RWPE2 (cell line): ENCODE data around the gene FASLG.

Source experiments
- ATAC-seq: fragments of 200-7000 bp; cut with Tn5 transposase; 3 replicates; pipeline ENCODE4 v1.9.1; 2021; ENCODE audit warnings: low read depth
- DNase-seq: peaks from one replicate; pipeline ENCODE4 v3.0.0-alpha.2; 2020; ENCODE audit warnings: low spot score
- H3K27ac ChIP-seq: fragments of 450-650 bp; 2 replicates; pipeline ENCODE4 v1.5.1; 2017; ENCODE audit warnings: mild to moderate bottlenecking; ENCODE audit not compliant: poor library complexity, severe bottlenecking
- H3K27me3 ChIP-seq: fragments of 250-450 bp; sonication (Bioruptor Pico); 2 replicates; pipeline ENCODE4 v1.5.1; 2021; ENCODE audit warnings: mild to moderate bottlenecking, moderate library complexity; ENCODE audit not compliant: insufficient read depth, poor library complexity, severe bottlenecking
- H3K36me3 ChIP-seq: fragments of 250-450 bp; sonication (Bioruptor Pico); 2 replicates; pipeline ENCODE4 v1.5.1; 2020; ENCODE audit warnings: low read depth, mild to moderate bottlenecking, moderate library complexity
- H3K4me1 ChIP-seq: fragments of 250-450 bp; sonication (Bioruptor Pico); 2 replicates; pipeline ENCODE4 v1.5.1; 2021; ENCODE audit warnings: mild to moderate bottlenecking, moderate library complexity; ENCODE audit not compliant: insufficient read depth, poor library complexity, severe bottlenecking
- H3K4me3 ChIP-seq: fragments of 250-450 bp; sonication (Bioruptor Pico); 2 replicates; pipeline ENCODE4 v1.5.1; 2021; ENCODE audit warnings: mild to moderate bottlenecking, moderate library complexity; ENCODE audit not compliant: severe bottlenecking
- H3K9me3 ChIP-seq: fragments of 250-450 bp; sonication (Bioruptor Pico); 2 replicates; pipeline ENCODE4 v1.5.1; 2021; ENCODE audit warnings: mild to moderate bottlenecking, moderate library complexity; ENCODE audit not compliant: severe bottlenecking
- TF ChIP-seq, protein P1 (sequence below): fragments of 450-650 bp; IDR thresholded peaks from one replicate; pipeline ENCODE4 v1.5.1; 2017; ENCODE audit warnings: mild to moderate bottlenecking, moderate library complexity; ENCODE audit not compliant: poor library complexity, severe bottlenecking

Gene FASLG

DNA sequence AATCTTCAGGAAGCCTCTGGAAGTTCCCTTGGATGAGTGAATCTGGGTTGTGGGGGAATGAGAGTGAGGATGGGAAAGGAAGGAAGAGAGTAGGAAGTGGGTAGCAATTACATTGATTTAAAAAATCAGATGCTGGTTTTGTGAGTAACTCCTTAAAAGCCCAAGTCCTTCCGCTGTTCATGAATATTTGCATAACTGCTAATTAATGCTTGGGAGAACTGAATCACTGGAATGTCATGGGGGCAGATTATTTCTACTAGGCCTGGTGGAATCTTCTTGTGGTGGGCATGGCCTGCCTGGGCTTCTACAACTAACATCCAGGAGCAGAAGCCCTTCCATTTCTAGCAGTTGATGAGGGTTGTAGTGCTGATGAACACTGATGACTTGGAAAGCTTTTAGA lies 52.7 kb downstream of the FASLG start:
- H3K27me3 ChIP-seq: no peaks in the 10 kb centered on the region
- no peaks in the 10 kb centered on the region for H3K36me3 ChIP-seq
- H3K4me3 ChIP-seq: no peak overlapping the region
- DNase-seq: no peak
- TF ChIP-seq, protein P1, sequence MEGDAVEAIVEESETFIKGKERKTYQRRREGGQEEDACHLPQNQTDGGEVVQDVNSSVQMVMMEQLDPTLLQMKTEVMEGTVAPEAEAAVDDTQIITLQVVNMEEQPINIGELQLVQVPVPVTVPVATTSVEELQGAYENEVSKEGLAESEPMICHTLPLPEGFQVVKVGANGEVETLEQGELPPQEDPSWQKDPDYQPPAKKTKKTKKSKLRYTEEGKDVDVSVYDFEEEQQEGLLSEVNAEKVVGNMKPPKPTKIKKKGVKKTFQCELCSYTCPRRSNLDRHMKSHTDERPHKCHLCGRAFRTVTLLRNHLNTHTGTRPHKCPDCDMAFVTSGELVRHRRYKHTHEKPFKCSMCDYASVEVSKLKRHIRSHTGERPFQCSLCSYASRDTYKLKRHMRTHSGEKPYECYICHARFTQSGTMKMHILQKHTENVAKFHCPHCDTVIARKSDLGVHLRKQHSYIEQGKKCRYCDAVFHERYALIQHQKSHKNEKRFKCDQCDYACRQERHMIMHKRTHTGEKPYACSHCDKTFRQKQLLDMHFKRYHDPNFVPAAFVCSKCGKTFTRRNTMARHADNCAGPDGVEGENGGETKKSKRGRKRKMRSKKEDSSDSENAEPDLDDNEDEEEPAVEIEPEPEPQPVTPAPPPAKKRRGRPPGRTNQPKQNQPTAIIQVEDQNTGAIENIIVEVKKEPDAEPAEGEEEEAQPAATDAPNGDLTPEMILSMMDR: no peak
- H3K9me3 ChIP-seq: no peaks in the 10 kb centered on the region
- no peaks in the 10 kb centered on the region for H3K4me1 ChIP-seq
- no peak for ATAC-seq
- H3K27ac ChIP-seq: no peak overlapping the region

DNA sequence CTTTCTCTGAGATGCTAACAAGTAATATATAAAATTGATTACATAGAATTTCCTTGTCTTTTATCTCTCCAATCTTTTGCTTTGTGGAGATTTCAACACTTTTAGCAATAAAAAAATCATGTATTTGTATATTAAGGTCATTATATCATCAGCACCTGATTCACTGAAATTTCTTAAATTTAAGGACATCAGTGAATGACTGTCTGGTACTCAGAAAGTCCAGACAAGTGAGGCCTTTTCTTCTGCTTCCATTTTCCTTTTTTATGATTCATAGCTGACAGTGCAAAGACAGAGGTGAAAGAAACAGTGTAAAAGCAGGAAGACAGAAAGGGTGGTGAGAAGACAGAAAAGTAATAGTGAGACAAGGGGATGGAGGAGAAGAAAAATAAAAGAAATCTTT lies 54.6 kb downstream of the FASLG start:
- TF ChIP-seq, protein P1: no peak
- no peaks in the 10 kb centered on the region for H3K36me3 ChIP-seq
- H3K27ac ChIP-seq: no peak overlapping the region
- H3K9me3 ChIP-seq: no peaks in the 10 kb centered on the region
- DNase-seq (no peak), ATAC-seq (no peak)
- H3K4me3 ChIP-seq: no peak overlapping the region
- no peaks in the 10 kb centered on the region for H3K27me3 ChIP-seq
- peaks cover 3% of the 10 kb centered on the region for H3K4me1 ChIP-seq
